ENCODE data around the gene RAB3C.
"Not testable (repeated sequence)": the region's sequence is repeated elsewhere in the genome, so short reads cannot be mapped to it uniquely, and the experiment has no call there.

Gene RAB3C

DNA sequence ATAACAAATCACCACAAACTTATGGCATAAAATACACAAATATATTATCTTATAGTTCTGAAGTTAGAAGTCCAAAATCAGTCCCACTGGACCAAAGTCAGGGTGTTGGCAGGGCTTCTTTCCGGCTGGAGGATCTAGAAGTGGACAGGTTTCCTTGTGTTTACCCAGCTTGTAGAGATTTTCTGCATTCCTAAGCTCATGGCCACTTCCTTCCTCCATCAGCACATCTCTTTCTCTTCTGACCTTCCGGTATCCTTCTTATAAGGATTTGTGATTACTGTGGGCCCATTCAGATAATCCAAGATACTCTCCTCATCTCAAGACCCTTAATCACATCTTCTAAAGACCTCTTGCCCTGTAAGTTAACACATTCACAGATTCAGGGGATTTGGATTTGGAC lies 97.6 kb downstream of the RAB3C start:
- DNase-seq, result no peak

- no peak for DNase-seq
Observed at GRCh38 chr5:58681943-58682342, 99.1 kb downstream of the RAB3C start.

- DNase-seq, result no peak
Observed at GRCh38 chr5:58683567-58683966, 100.7 kb downstream of the RAB3C start.

DNA sequence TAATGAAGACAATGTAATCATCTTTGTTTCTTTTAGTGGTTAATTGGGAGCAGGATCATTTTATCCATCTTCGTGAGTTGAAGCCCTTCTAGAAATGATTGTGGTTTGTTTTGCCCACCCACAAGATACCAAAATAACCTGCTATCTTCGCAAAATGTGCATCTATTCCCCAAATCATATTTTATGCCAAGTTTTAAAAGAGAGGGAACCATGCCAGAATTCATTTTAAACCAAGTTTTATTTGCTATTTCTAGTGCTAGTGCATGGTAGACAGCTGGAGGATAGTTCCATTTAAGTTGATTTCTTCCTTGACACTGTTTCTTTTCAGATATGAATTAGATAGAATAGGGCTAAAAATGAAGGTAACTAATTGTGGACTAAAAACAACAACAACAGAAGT lies 104.2 kb downstream of the RAB3C start:
- DNase-seq, result no peak

- no peak for DNase-seq
Observed at GRCh38 chr5:58687595-58687994, 104.7 kb downstream of the RAB3C start.

DNA sequence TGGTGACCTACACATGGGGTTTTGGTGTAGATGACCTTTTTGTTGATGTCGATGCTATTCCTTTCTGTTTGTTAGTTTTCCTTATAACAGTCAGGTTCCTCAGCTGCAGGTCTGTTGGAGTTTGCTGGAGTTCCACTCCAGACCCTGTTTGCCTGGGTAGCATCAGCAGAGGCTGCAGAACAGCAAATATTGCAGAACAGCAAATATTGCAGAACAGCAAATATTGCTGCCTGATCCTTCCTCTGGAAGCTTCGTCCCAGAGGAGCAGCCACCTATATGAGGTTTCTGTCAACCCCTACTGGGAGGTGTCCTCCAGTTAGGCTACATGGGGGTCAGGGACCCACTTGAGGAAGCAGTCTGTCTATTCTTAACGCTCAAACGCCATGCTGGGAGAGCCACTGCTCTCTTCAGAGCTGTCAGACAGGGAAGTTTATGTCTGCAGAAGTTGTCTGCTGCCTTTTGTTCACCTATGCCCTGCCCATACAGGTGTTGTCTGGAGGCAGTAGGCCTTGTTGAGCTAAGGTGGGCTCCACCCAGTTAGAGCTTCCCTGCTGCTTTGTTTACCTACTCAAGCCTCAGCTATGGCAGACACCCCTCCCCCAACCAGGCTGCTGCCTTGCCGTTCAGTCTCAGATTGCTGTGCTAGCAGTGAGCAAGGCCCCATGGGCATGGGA lies 116.3 kb downstream of the RAB3C start:
- not testable (repeated sequence) for DNase-seq

DNA sequence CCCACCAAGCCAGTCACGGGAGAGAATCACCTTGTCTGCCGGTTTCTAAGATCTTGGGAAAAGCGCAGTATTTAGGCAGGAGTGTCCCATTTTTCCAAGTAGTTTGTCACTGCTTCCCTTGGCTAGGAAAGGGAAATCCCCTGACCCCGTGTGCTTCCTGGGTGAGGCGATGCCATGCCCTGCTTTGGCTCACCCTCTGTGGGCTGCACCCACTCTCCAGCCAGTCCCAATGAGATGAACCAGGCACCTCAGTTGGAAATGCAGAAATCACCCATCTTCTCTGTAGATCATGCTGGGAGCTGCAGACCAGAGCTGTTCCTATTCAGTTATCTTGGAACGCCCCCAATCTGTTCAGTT lies 116.9 kb downstream of the RAB3C start:
- DNase-seq, result no peak

GRCh38 chr5:58703925-58704555 lies 121.2 kb downstream of the RAB3C start:
- DNase-seq, result no peak

DNA sequence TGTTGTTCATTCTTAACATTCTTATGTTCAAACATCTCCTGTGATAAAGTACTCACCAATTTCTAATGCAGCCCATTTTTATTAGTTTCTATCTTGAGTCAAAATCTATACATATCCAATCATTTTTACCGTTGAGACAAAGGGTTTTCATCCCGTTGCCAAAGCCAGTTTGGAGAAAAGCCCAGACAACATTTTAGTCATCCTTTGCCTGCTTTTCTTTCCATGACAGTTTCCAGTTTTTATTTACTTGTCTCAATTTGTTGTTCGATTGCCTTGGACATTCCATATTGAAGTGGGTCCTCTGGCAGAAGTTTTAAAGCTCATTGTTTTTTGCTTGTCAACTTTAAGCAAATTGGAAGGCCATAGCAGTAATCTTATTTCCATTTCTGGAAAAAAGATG lies 123.9 kb downstream of the RAB3C start:
- no peak for DNase-seq

- no peak for DNase-seq
Observed at GRCh38 chr5:58708456-58708855, 125.6 kb downstream of the RAB3C start.

GRCh38 chr5:58710425-58710824 lies 127.5 kb downstream of the RAB3C start:
- not testable (repeated sequence) for DNase-seq

- DNase-seq, result no peak
Observed at GRCh38 chr5:58710871-58711270, 128.0 kb downstream of the RAB3C start.

DNA sequence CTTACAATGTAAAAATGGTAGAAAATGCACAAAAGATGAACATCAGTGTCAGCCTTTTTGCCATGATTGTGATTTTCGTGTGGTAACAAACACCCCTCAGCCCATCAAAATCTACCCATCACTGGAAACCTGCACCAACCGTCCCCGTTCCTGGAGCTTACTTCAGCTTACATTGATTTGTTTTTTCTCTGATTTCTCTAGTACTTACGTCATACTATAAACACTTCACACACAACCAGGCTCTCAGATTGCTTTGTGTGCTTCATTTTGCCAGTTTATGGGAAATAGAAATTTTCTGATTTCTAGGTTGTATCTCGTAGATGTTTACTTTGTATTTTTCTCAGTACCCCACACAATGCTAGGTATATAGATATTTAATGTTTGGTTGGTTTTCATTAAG lies 129.1 kb downstream of the RAB3C start:
- no peak for DNase-seq

GRCh38 chr5:58714046-58714445 lies 131.2 kb downstream of the RAB3C start:
- DNase-seq, result no peak

- DNase-seq, result no peak
Observed at GRCh38 chr5:58715997-58716656, 133.3 kb downstream of the RAB3C start.

GRCh38 chr5:58716713-58717112 lies 133.8 kb downstream of the RAB3C start:
- no peak for DNase-seq

DNA sequence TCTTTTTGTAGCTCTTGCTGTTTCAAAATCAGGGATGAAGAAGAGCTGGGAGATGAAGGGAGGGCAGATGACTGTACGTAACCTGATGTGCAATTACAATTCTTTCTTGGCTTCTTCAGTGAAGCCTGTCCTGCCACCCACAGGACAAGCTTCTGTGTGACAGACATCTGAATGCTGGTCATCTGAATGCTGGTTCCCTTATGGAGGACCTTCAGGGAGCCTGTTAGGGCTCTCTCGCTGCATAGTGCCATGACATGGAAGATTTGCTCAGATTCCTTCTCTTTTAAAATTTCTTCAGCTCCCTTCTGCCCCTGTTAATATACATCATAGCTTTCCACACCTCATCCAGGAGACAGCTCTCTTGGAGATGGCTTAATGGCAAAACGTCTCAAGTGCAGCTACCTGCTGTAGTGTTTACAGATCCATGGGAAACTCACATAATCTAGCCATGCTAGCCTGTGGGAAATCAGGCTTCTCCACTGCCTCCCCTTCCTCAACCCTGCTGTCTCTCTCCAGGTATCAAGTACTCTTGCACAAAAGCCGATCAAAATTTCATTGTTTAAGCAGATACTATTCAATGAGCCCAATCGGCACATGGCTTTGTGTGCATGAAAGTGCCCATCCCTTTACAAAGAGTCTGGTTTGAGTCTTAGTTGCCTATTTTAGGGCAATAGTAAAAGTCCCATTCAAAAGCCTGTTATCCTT lies 134.6 kb downstream of the RAB3C start:
- no peak for DNase-seq

- DNase-seq, result no peak
Observed at GRCh38 chr5:58718269-58718978, 135.5 kb downstream of the RAB3C start.

- DNase-seq, result no peak
Observed at GRCh38 chr5:58722160-58722559, 139.3 kb downstream of the RAB3C start.

- no peak for DNase-seq
Observed at GRCh38 chr5:58724992-58725391, 142.1 kb downstream of the RAB3C start.

- DNase-seq, result no peak
Observed at GRCh38 chr5:58731641-58732040, 148.8 kb downstream of the RAB3C start.

DNA sequence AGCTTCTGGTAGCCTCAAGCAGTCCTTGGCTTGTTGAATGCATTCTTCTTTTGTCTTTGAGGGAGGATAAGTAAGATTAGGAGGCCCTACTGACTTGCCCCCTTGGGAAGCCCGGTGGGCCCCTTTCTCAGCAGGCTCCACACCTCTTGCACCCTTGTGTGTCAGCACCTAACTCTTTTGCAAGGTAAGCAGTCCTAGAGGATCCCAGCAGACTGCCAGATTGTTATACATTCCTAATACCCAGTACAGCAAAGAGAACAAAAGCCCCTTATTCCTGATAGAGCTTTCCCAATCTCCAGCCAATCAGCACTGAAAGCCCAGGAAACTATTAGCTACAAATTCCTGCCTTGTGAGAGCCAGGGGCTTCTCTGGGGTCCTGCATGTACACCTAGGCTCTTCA lies 152.8 kb downstream of the RAB3C start:
- DNase-seq, result no peak

GRCh38 chr5:58736214-58736613 lies 153.3 kb downstream of the RAB3C start:
- DNase-seq, result no peak

Data from activated T-cell treated with anti-CD3 and anti-CD28 coated beads for 4 hours (primary cell).